HL-60/S4 treated with retinoic acid at 250 ng/mL for 4 days and 3 days (cell line): ENCODE results near the gene RBFOX2.
"Not testable (repeated sequence)": the region's sequence is repeated elsewhere in the genome, so short reads cannot be mapped to it uniquely, and the experiment has no call there.

ENCODE experiments used
- in situ Hi-C: fragments of 300-500 bp; cut with MboI; formaldehyde crosslinking; loops from 2 replicates; pipeline ENCODE4 v1.7.0; 2022; ENCODE audit warnings: low sequenced_read_pairs

RBFOX2 gene

DNA sequence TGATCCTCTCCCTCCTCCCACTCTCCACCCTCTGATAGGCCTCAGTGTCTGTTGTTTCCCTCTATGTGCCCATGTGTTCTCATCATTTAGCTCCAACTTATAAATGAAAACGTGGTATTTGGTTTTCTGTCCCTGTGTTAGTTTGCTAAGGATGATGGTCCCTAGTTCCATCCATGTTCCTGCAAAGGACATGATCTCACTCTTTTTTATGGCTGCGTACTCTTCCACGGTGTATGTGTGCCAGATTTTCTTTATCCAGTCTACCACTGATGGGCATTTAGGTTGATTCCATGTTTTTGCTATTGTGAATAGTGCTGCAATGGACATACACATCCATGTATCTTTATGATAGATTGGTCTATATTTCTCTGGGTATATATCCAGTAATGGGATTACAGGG is 15.9 kb upstream of the RBFOX2 start:
- in situ Hi-C loops: not testable (repeated sequence)

GRCh38 chr22:36042240-36042639 is 13.6 kb upstream of the RBFOX2 start:
- in situ Hi-C loops: no loop called here

GRCh38 chr22:36039125-36039524 is 10.5 kb upstream of the RBFOX2 start:
- in situ Hi-C loops: no loop called here

DNA sequence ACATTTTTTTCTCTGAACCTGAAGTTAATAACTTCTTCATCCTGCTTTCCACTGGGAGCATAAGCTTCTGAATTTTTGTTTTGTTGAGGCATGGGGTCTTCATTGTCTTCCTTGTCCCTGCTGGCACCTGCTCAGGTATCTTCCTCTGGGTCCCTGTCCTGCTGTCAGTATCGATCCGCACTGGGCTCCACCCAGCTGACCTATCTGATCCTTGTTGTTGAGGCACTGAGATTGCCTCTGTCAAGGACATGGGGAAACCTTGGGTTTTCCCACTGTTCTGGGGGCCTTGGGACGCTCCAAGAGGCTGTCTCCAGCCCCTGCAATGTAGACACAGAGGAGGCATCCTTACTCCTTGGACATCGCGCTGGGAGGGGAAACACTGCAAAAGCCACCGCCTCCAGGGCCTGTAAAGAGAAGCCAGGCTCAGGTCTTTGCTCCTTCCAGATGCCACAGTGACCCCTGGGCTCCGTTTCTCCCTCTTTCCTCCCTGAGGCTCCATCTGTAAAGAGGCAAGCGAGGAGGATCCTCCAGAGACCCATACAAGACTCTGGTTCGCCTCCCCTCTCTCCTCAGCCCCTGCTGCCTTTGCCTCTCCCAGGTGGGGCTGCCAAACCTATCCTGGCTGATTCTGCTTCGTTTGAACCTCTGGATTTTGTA is 8.6 kb upstream of the RBFOX2 start:
- in situ Hi-C loops: no loop called here

DNA sequence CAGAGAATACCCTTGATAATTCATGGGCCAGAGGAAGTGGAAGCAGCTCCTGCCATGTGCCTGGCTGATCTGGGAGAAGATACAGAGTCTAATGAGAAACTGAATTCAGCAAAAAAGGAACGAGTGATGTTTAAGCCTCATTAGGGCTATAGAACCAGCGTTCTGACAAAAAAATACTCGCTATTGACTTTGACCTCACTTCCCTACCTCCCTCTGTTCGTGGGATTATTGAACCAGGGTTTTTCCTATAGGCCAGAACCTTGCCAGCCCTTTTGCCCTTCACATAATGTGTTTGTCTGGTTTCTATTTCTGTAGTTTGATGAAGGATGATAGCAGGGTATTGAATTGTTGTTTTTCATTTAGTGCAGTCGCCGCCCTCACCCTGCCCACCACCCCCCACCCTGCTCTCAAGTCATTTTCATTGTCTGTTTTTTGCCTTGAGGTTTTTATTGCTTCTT is 7.6 kb upstream of the RBFOX2 start:
- in situ Hi-C loops: no loop called here

DNA sequence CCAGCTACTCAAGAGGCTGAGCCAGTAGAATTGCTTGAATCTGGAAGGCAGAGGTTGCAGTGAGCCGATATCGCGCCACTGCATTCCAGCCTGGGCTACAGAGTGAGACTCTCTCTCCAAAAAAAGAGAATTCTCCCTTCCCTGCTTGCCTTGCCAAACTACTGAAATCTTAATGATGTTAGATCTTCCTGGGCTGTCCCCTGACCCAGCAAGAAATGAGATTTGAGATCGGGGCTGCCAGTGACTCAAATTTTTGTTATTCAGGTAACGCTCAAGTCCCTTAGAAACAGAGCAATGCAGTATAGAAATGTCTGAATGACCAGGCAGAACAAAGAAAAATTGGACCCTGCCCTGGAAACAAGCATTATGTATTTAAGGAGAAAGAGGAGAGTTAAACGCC is 4.0 kb upstream of the RBFOX2 start:
- in situ Hi-C loops: no loop called here

GRCh38 chr22:36029406-36029755 is 757 bp upstream of the RBFOX2 start:
- in situ Hi-C loops: no loop called here

GRCh38 chr22:36027935-36028645 is 534 bp downstream of the RBFOX2 start:
- in situ Hi-C loops: no loop called here

DNA sequence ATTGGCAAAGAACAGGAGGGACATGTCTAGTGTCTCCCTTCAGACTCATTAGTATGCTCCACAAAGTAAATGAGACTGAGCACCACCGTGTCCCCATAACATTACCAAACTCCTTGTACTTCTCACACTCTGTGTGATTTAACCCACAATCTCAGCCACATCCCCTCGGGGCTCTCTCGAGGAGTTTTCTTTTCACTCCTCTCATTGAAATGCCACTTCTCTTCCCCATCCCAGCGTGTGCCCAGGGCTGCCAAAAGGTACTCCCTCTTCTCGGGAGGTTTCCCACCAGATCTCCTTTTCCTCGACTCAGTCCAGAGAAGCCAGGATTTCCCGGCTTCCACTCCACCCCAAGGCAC is 1.1 kb downstream of the RBFOX2 start:
- in situ Hi-C loops: no loop called here

DNA sequence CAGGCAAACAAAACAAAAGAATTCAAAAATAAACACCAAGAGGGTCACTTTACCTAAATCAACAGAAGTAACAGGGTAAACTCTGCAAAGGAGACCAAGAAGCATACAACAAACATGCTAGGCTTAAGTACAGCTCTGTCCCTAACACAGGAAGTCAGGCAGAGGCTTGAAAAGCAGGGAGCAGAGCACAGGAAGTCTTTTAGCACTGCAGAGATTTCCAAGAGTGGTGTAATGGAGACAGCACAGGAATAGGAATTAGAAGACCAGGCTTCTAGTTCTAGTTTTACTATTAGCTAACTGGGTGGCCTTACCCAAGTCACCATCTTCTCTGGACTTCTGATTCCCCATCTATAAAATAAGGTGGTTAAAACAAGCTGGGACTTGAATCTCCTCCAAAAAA is 1.9 kb downstream of the RBFOX2 start:
- in situ Hi-C loops: no loop called here

DNA sequence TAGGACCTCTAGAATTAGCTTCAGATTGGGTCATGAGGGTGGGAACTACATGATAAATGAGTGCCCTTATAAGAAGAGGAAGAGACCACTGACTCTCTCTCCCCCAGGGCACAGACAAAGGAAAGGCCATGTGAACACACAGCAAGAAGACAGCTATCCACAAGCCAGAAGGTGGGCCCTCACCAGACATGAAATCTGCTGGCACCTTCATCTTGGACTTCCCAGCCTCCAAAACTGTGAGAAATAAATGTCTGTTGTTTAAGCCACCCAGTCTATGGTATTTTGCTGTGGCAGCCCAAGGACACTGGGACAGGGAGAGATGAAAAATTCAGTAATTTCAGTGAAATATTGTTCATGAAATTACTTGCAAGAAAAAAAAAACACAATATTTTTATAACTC is 5.9 kb downstream of the RBFOX2 start:
- in situ Hi-C loops: no loop called here

GRCh38 chr22:36022162-36022561 is 6.5 kb downstream of the RBFOX2 start:
- in situ Hi-C loops: no loop called here

DNA sequence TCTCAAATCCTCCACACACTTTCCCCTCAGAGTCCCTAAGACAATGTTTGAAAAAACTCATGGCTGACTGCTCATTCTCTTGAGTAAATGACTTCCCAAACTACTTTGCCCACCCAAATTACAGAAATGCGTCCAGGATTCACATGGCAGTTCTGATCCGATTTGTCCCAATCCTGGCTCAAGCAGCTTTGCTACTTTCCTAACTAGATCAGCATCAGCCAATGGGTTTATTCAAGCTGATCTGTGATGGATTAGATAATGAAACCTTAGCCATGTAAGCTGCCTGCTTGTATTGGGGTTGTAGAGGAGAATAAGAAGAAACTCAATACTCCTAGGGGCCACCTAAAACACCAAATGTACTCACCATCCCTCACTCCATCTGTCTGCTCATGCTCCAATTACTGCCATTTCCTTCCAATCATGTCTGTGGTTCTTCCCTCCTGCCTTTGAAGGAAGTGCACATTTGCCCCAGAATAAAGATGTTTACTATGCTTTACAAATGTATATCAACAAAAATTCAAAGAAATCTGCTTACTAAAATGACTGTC is 6.9 kb downstream of the RBFOX2 start:
- in situ Hi-C loops: no loop called here

DNA sequence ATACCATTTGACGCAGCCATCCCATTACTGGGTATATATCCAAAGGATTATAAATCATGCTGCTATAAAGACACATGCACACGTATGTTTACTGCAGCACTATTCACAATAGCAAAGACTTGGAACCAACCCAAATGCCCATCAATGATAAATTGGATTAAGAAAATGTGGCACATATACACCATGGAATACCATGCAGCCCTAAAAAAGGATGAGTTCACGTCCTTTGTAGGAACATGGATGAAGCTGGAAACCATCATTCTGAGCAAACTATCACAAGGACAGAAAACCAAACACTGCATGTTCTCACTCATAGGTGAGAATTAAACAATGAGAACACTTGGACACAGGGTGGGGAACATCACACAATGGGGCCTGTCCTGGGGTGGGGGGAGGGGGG is 7.8 kb downstream of the RBFOX2 start:
- in situ Hi-C loops: not testable (repeated sequence)

- in situ Hi-C loops: no loop called here
Measured at GRCh38 chr22:36017651-36018091, 11.0 kb downstream of the RBFOX2 start.

DNA sequence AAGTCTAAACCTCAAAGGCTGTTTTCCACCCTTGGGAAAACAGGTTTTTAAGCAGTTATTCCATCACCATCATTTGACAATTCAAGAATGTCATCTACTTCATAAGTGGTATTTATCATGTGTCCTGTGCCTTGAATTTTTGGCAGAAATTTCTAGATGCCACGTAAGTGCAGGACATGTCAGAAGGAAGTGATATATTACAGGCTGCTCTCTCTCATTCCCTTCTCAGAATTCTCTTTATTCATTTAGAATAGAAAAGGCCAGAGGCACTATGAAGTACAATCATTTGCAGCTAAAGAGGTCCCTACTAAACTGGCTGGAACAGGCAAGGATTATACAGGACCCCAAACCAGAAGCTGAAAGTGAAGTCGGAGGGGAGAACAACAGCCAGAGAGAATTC is 11.9 kb downstream of the RBFOX2 start:
- in situ Hi-C loops: no loop called here

DNA sequence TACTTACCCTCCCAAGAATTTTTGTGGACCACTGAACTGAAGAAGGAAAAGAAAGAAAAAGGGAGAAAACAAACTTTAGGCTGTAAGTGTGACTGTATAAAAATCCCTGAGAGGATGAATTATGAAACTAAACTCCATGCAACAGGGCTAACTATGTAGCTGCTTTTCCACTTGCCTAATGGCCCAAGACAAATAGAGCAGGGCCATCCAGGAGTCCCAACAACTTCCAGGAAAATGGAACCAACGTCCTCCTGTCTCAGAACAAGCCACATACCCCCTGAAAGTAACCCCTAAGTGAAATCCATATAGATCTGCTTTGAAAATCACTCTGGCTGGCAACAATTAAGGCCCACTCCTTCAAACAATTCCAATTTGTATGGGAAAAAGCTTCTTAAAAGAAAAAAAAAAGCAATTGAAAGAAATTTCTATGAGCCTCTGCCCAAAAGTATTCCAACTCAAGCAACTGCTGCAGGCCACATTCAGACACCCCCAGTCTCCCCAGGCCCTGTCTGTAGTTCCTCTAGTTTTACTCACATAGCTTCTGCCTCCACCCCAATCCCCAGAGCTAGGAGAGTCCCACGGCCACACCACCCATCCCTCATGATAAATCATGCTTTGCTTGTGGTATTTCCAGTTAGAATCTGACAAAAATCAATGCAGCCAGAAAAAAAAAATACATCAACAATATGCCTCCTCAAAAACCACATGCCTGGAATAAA is 12.7 kb downstream of the RBFOX2 start:
- in situ Hi-C loops: no loop called here

- in situ Hi-C loops: no loop called here
Measured at GRCh38 chr22:36015155-36015810, 13.3 kb downstream of the RBFOX2 start.

- in situ Hi-C loops: no loop called here
Measured at GRCh38 chr22:36014546-36015074, 14.0 kb downstream of the RBFOX2 start.

DNA sequence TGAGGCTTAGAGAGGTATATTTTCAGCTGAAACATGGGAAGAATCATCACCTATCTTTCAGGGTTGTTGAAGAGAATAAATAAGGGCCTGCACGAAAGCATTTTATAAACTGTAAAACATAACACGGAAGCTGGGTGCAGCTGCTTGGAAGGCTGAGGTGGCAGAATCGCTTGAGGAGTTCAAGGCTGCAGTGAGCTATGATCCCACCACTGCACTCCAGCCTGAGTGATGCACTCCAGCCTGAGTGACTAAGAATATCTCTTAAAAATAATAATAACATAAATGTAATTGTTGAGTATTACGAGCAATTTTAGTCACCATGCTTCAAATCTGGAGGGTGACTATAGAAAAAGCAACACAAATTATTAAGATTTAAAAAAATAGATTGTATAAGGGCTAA is 16.3 kb downstream of the RBFOX2 start:
- in situ Hi-C loops: no loop called here

- in situ Hi-C loops: no loop called here
Measured at GRCh38 chr22:36010882-36011281, 17.7 kb downstream of the RBFOX2 start.
